GM23338 (cell line): ENCODE results near the gene TAF8. TPM values are rescaled to one million over a fixed set of nuclear protein-coding genes. Genes with fewer than 3 reads are reported as not detected.

ENCODE experiments used
- ATAC-seq: fragments of 200-7000 bp; cut with Tn5 transposase; 3 replicates; pipeline ENCODE4 v1.9.1; 2020
- DNase-seq: peaks from one replicate; pipeline ENCODE4 v3.0.0-alpha.2; 2015; ENCODE audit warnings: low spot score
- H2AFZ ChIP-seq: fragments of 200-600 bp; sonication (generic); 2 replicates; pipeline ENCODE4 v1.8.0; 2016; ENCODE audit warnings: antibody characterized with exemption, mild to moderate bottlenecking, moderate library complexity
- H3F3A ChIP-seq: fragments of 200-600 bp; sonication (generic); replicated peaks from 2 replicates; pipeline ENCODE4 v1.8.0; 2017; ENCODE audit warnings: antibody characterized with exemption, mixed run types, low read depth
- H3K27ac ChIP-seq: fragments of 200-600 bp; sonication (generic); 2 replicates; pipeline ENCODE4 v1.6.1; 2016; ENCODE audit warnings: low read depth
- H3K27me3 ChIP-seq: fragments of 200-600 bp; sonication (generic); 2 replicates; pipeline ENCODE4 v1.8.0; 2016; ENCODE audit warnings: mild to moderate bottlenecking, mixed run types, moderate library complexity; ENCODE audit not compliant: insufficient read depth
- H3K36me3 ChIP-seq: fragments of 200-600 bp; sonication (generic); 2 replicates; pipeline ENCODE4 v1.8.0; 2016; ENCODE audit warnings: mild to moderate bottlenecking; ENCODE audit not compliant: insufficient read depth
- H3K4me1 ChIP-seq: fragments of 200-600 bp; sonication (generic); 2 replicates; pipeline ENCODE4 v1.8.0; 2016; ENCODE audit warnings: mild to moderate bottlenecking, moderate library complexity; ENCODE audit not compliant: insufficient read depth
- H3K4me2 ChIP-seq: fragments of 200-600 bp; sonication (generic); 2 replicates; pipeline ENCODE4 v1.7.1; 2017; ENCODE audit warnings: mixed run types
- H3K4me3 ChIP-seq: fragments of 200-600 bp; sonication (generic); 2 replicates; pipeline ENCODE4 v1.6.1; 2016; ENCODE audit warnings: mixed run types
- H3K79me2 ChIP-seq: fragments of 200-600 bp; sonication (generic); replicated peaks from 2 replicates; pipeline ENCODE4 v1.8.0; 2017; ENCODE audit warnings: mild to moderate bottlenecking; ENCODE audit not compliant: insufficient read depth
- H3K9me2 ChIP-seq: fragments of 200-600 bp; sonication (generic); 2 replicates; pipeline ENCODE4 v1.8.0; 2017; ENCODE audit not compliant: insufficient read depth
- H4K20me1 ChIP-seq: fragments of 200-600 bp; sonication (generic); replicated peaks from 2 replicates; pipeline ENCODE4 v1.8.0; 2017; ENCODE audit warnings: mild to moderate bottlenecking; ENCODE audit not compliant: insufficient read depth
- H3K27ac Mint-ChIP-seq: 2 replicates; pipeline ENCODE4 v1.8.0; 2020; ENCODE audit warnings: inconsistent platforms, mild to moderate bottlenecking, moderate library complexity, mixed read lengths
- H3K27me3 Mint-ChIP-seq: 3 replicates; pipeline ENCODE4 v1.8.0; 2022; ENCODE audit warnings: low read depth, mild to moderate bottlenecking, moderate library complexity, mixed read lengths, inconsistent platforms; ENCODE audit not compliant: insufficient read depth, poor library complexity
- H3K36me3 Mint-ChIP-seq: 3 replicates; pipeline ENCODE4 v1.8.0; 2021; ENCODE audit warnings: low read depth, mild to moderate bottlenecking, inconsistent platforms, moderate library complexity, mixed read lengths
- H3K4me1 Mint-ChIP-seq: 3 replicates; pipeline ENCODE4 v1.8.0; 2020; ENCODE audit warnings: mild to moderate bottlenecking, inconsistent platforms, mixed read lengths
- H3K4me3 Mint-ChIP-seq: 3 replicates; pipeline ENCODE4 v1.8.0; 2021; ENCODE audit warnings: moderate library complexity, mild to moderate bottlenecking, inconsistent platforms, mixed read lengths
- H3K9me3 Mint-ChIP-seq: 3 replicates; pipeline ENCODE4 v1.8.0; 2020; ENCODE audit warnings: moderate library complexity, mild to moderate bottlenecking, inconsistent platforms, mixed read lengths
- CREB1 ChIP-seq: fragments of 250-450 bp; sonication (Bioruptor Pico); IDR thresholded peaks from 2 replicates; pipeline ENCODE4 v1.5.0; 2020; ENCODE audit warnings: low read depth, mild to moderate bottlenecking, moderate library complexity
- EZH2 ChIP-seq: fragments of 200-600 bp; sonication (generic); IDR thresholded peaks from one replicate; pipeline ENCODE4 v1.8.0; 2017; ENCODE audit warnings: antibody characterized with exemption, mild to moderate bottlenecking, low read depth; ENCODE audit not compliant: unreplicated experiment
- JUNB ChIP-seq: IDR thresholded peaks from one replicate; pipeline ENCODE4 v1.6.1; 2016; ENCODE audit warnings: antibody characterized with exemption; ENCODE audit not compliant: unreplicated experiment
- NANOG ChIP-seq: IDR thresholded peaks from 2 replicates; pipeline ENCODE4 v1.6.1; 2016; ENCODE audit warnings: antibody characterized with exemption, borderline replicate concordance
- POLR2AphosphoS5 ChIP-seq: IDR thresholded peaks from 2 replicates; pipeline ENCODE4 v1.6.1; 2016; ENCODE audit warnings: antibody characterized with exemption, low read depth
- STAT1 ChIP-seq: IDR thresholded peaks from one replicate; pipeline ENCODE4 v1.6.1; 2016; ENCODE audit warnings: antibody characterized with exemption; ENCODE audit not compliant: unreplicated experiment
- ZNF114 ChIP-seq: fragments of 250-450 bp; sonication (Bioruptor Pico); IDR thresholded peaks from 2 replicates; pipeline ENCODE4 v1.5.0; 2020; ENCODE audit warnings: mild to moderate bottlenecking, moderate library complexity
- ZNF331 ChIP-seq: fragments of 250-450 bp; sonication (Bioruptor Pico); IDR thresholded peaks from 2 replicates; pipeline ENCODE4 v1.5.0; 2020; ENCODE audit warnings: low read depth, mild to moderate bottlenecking, moderate library complexity
- polyA plus RNA-seq: library from polyadenylated mRNA; unstranded; fragments of >200 nt; fragmentation: Nextera tagmentation; extraction: Ambion mirVana; gene quantifications from 2 replicates; pipeline ENCODE4 v1.2.1, GENCODE V29; 2016
- total RNA-seq: library from RNA; depleted of rRNA; stranded (reverse); fragments of >200 nt; shearing (Covaris generic); gene quantifications from 2 replicates; pipeline ENCODE4 v1.2.3, GENCODE V29; 2014
- TF ChIP-seq, protein P1 (sequence below): IDR thresholded peaks from one replicate; pipeline ENCODE4 v1.6.1; 2018; ENCODE audit warnings: antibody characterized with exemption; ENCODE audit not compliant: unreplicated experiment
- TF ChIP-seq, protein P2 (sequence below): IDR thresholded peaks from 2 replicates; pipeline ENCODE4 v1.6.1; 2016; ENCODE audit warnings: antibody characterized with exemption
- TF ChIP-seq, protein P3 (sequence below): fragments of 250-450 bp; sonication (Bioruptor Pico); IDR thresholded peaks from 2 replicates; pipeline ENCODE4 v1.5.0; 2020; ENCODE audit warnings: mild to moderate bottlenecking, moderate library complexity

TAF8 gene
- total and polyA plus RNA-seq, 2 experiments from 2014 or later, result 18.7 to 30.6 TPM

DNA sequence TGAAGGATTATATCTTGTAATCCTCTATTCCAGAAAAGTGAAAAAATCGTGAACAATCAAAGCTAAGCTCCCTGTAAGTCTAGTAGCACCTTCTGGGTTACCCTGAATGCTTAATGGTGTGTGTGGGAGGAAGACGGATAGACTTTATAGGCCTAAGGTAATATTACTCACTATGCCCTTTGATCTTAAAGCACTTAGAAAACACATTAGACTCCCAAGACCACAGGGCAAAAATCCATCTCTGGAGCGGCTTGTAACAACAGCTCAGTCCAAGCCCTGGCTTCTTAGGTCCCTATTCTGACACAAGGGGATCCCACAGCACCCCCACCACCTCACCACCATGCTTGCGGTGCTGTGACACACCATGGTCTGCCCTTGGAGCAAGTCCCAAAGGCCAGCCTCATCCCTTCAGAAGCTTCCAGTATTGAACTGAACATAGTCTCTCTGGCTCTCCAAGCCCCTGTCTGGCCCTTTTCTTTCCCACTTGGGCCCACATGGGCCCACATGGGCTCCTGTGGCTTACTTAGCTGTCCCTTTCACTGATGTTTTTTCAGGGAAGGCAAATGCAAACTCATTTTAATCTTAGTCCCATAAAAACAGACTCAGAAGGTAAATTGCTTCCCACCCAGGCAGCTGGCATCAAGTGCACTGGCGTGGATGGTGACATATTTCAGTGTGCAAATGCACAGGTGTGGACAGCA lies 63.8 kb downstream of the TAF8 start:
- DNase-seq (no peak), ATAC-seq (no peak)
- no peaks in the 10 kb centered on the region for H3K9me3 Mint-ChIP-seq
- no peak overlapping the region for H3K27ac Mint-ChIP-seq
- TF ChIP-seq ZNF114 (CRISPR knock-in tag), result no peak
- no peak for TF ChIP-seq EZH2
- no peak for TF ChIP-seq NANOG
- TF ChIP-seq STAT1, result no peak
- no peak for TF ChIP-seq ZNF331
- TF ChIP-seq CREB1 (CRISPR knock-in tag), result no peak
- TF ChIP-seq, protein P1, sequence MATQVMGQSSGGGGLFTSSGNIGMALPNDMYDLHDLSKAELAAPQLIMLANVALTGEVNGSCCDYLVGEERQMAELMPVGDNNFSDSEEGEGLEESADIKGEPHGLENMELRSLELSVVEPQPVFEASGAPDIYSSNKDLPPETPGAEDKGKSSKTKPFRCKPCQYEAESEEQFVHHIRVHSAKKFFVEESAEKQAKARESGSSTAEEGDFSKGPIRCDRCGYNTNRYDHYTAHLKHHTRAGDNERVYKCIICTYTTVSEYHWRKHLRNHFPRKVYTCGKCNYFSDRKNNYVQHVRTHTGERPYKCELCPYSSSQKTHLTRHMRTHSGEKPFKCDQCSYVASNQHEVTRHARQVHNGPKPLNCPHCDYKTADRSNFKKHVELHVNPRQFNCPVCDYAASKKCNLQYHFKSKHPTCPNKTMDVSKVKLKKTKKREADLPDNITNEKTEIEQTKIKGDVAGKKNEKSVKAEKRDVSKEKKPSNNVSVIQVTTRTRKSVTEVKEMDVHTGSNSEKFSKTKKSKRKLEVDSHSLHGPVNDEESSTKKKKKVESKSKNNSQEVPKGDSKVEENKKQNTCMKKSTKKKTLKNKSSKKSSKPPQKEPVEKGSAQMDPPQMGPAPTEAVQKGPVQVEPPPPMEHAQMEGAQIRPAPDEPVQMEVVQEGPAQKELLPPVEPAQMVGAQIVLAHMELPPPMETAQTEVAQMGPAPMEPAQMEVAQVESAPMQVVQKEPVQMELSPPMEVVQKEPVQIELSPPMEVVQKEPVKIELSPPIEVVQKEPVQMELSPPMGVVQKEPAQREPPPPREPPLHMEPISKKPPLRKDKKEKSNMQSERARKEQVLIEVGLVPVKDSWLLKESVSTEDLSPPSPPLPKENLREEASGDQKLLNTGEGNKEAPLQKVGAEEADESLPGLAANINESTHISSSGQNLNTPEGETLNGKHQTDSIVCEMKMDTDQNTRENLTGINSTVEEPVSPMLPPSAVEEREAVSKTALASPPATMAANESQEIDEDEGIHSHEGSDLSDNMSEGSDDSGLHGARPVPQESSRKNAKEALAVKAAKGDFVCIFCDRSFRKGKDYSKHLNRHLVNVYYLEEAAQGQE, result no peak
- H3K4me1 ChIP-seq, result no peaks in the 10 kb centered on the region
- H2AFZ ChIP-seq, result no peak overlapping the region
- H4K20me1 ChIP-seq, result peaks cover 46% of the 10 kb centered on the region
- peaks cover 28% of the 10 kb centered on the region for H3K36me3 Mint-ChIP-seq
- peaks cover 13% of the 10 kb centered on the region for H3K79me2 ChIP-seq
- H3K27ac ChIP-seq, result no peak overlapping the region
- no peaks in the 10 kb centered on the region for H3K27me3 ChIP-seq
- H3K4me3 Mint-ChIP-seq, result no peak overlapping the region
- H3K4me1 Mint-ChIP-seq, result peaks cover 3% of the 10 kb centered on the region; the same call in 1 of the 3 replicates
- H3K4me2 ChIP-seq, result no peak overlapping the region
- H3K4me3 ChIP-seq, result no peak overlapping the region
- peaks cover 15% of the 10 kb centered on the region; the same call in 1 of the 2 replicates for H3F3A ChIP-seq
- H3K27me3 Mint-ChIP-seq, result peaks cover 7% of the 10 kb centered on the region
- H3K9me2 ChIP-seq, result no peaks in the 10 kb centered on the region
- no peaks in the 10 kb centered on the region for H3K36me3 ChIP-seq

DNA sequence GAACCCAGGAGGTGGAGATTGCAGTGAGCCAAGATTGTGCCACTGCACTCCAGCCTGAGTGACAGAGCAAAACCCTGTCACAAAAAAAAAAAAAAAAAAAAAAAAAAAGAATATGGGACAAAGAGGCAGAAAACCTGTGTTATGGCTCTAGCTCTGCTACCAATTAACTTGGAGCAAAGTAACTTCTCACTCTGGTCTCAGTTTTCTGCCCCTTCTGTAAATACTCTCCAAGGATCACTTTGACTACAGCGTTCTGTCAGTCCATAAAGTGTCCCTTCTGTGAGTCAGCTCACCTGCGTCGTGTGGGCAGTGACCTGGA lies 67.5 kb downstream of the TAF8 start:
- no peaks in the 10 kb centered on the region for H3K27me3 ChIP-seq
- Mint-ChIP-seq H3K27me3 (peaks cover 17% of the 10 kb centered on the region), H3K27ac (no peak overlapping the region), H3K36me3 (peaks cover 32% of the 10 kb centered on the region), H3K4me1 (0 out of 3 replicates have a peak, but pooled peaks cover 3% of the 10 kb centered on the region), H3K4me3 (no peak overlapping the region), H3K9me3 (no peaks in the 10 kb centered on the region)
- no peak for TF ChIP-seq NANOG
- TF ChIP-seq, protein P2, sequence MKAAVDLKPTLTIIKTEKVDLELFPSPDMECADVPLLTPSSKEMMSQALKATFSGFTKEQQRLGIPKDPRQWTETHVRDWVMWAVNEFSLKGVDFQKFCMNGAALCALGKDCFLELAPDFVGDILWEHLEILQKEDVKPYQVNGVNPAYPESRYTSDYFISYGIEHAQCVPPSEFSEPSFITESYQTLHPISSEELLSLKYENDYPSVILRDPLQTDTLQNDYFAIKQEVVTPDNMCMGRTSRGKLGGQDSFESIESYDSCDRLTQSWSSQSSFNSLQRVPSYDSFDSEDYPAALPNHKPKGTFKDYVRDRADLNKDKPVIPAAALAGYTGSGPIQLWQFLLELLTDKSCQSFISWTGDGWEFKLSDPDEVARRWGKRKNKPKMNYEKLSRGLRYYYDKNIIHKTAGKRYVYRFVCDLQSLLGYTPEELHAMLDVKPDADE, result no peak
- no peak for TF ChIP-seq ZNF114 (CRISPR knock-in tag)
- TF ChIP-seq, protein P3, sequence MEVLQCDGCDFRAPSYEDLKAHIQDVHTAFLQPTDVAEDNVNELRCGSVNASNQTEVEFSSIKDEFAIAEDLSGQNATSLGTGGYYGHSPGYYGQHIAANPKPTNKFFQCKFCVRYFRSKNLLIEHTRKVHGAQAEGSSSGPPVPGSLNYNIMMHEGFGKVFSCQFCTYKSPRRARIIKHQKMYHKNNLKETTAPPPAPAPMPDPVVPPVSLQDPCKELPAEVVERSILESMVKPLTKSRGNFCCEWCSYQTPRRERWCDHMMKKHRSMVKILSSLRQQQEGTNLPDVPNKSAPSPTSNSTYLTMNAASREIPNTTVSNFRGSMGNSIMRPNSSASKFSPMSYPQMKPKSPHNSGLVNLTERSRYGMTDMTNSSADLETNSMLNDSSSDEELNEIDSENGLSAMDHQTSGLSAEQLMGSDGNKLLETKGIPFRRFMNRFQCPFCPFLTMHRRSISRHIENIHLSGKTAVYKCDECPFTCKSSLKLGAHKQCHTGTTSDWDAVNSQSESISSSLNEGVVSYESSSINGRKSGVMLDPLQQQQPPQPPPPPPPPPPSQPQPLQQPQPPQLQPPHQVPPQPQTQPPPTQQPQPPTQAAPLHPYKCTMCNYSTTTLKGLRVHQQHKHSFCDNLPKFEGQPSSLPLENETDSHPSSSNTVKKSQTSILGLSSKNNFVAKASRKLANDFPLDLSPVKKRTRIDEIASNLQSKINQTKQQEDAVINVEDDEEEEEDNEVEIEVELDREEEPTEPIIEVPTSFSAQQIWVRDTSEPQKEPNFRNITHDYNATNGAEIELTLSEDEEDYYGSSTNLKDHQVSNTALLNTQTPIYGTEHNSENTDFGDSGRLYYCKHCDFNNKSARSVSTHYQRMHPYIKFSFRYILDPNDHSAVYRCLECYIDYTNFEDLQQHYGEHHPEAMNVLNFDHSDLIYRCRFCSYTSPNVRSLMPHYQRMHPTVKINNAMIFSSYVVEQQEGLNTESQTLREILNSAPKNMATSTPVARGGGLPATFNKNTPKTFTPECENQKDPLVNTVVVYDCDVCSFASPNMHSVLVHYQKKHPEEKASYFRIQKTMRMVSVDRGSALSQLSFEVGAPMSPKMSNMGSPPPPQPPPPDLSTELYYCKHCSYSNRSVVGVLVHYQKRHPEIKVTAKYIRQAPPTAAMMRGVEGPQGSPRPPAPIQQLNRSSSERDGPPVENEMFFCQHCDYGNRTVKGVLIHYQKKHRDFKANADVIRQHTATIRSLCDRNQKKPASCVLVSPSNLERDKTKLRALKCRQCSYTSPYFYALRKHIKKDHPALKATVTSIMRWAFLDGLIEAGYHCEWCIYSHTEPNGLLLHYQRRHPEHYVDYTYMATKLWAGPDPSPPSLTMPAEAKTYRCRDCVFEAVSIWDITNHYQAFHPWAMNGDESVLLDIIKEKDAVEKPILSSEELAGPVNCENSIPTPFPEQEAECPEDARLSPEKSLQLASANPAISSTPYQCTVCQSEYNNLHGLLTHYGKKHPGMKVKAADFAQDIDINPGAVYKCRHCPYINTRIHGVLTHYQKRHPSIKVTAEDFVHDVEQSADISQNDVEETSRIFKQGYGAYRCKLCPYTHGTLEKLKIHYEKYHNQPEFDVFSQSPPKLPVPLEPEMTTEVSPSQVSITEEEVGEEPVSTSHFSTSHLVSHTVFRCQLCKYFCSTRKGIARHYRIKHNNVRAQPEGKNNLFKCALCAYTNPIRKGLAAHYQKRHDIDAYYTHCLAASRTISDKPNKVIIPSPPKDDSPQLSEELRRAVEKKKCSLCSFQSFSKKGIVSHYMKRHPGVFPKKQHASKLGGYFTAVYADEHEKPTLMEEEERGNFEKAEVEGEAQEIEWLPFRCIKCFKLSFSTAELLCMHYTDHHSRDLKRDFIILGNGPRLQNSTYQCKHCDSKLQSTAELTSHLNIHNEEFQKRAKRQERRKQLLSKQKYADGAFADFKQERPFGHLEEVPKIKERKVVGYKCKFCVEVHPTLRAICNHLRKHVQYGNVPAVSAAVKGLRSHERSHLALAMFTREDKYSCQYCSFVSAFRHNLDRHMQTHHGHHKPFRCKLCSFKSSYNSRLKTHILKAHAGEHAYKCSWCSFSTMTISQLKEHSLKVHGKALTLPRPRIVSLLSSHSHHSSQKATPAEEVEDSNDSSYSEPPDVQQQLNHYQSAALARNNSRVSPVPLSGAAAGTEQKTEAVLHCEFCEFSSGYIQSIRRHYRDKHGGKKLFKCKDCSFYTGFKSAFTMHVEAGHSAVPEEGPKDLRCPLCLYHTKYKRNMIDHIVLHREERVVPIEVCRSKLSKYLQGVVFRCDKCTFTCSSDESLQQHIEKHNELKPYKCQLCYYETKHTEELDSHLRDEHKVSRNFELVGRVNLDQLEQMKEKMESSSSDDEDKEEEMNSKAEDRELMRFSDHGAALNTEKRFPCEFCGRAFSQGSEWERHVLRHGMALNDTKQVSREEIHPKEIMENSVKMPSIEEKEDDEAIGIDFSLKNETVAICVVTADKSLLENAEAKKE (CRISPR knock-in tag), result no peak
- no peak for TF ChIP-seq POLR2AphosphoS5
- no peak for TF ChIP-seq JUNB
- no peak for TF ChIP-seq STAT1
- TF ChIP-seq EZH2, result no peak
- no peak for TF ChIP-seq ZNF331
- peaks cover 12% of the 10 kb centered on the region; the same call in 1 of the 2 replicates for H3K79me2 ChIP-seq
- DNase-seq, result no peak
- H3K27ac ChIP-seq, result no peak overlapping the region
- peaks cover 21% of the 10 kb centered on the region for H4K20me1 ChIP-seq
- no peak for ATAC-seq
- H2AFZ ChIP-seq, result no peak overlapping the region
- 0 out of 2 replicates have a peak, but pooled peaks cover 7% of the 10 kb centered on the region for H3F3A ChIP-seq
- no peaks in the 10 kb centered on the region for H3K36me3 ChIP-seq
- no peaks in the 10 kb centered on the region for H3K4me1 ChIP-seq
- no peak overlapping the region for H3K4me3 ChIP-seq
- H3K9me2 ChIP-seq, result no peaks in the 10 kb centered on the region
- H3K4me2 ChIP-seq, result no peak overlapping the region
